ENCODE measurements around the gene HINFP. TPM values are rescaled to one million over a fixed set of nuclear protein-coding genes. Genes with fewer than 3 reads are reported as not detected.

HINFP gene
- total RNA-seq, 1 experiment from 2014 or later, result 42.4 TPM

- Mint-ChIP-seq H3K9me3 (no peaks in the 10 kb centered on the region; a peak in 1 of 5 replicates), H3K27ac (no peak overlapping the region), H3K4me3 (no peak overlapping the region; a peak in 1 of 5 replicates), H3K27me3 (ENCODE audit: low read depth) (peaks cover 16% of the 10 kb centered on the region), H3K4me1 (peaks cover 27 to 28% of the 10 kb centered on the region in 2 experiments), H3K36me3 (ENCODE audit: insufficient read depth in 1 of 3, low read depth in 3 of 3) (no peaks in the 10 kb centered on the region; a peak in 1 of 7 replicates)
- TF ChIP-seq, protein P1, sequence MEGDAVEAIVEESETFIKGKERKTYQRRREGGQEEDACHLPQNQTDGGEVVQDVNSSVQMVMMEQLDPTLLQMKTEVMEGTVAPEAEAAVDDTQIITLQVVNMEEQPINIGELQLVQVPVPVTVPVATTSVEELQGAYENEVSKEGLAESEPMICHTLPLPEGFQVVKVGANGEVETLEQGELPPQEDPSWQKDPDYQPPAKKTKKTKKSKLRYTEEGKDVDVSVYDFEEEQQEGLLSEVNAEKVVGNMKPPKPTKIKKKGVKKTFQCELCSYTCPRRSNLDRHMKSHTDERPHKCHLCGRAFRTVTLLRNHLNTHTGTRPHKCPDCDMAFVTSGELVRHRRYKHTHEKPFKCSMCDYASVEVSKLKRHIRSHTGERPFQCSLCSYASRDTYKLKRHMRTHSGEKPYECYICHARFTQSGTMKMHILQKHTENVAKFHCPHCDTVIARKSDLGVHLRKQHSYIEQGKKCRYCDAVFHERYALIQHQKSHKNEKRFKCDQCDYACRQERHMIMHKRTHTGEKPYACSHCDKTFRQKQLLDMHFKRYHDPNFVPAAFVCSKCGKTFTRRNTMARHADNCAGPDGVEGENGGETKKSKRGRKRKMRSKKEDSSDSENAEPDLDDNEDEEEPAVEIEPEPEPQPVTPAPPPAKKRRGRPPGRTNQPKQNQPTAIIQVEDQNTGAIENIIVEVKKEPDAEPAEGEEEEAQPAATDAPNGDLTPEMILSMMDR (conservative IDR thresholded peaks at IDR 0.05), result no peak
- no peak overlapping the region for H3K14ac ChIP-seq (ENCODE audit: insufficient read depth, low read length)
- H3K56ac ChIP-seq (ENCODE audit: insufficient read length, low read depth, low read length), result no peak overlapping the region
- peaks cover 8% of the 10 kb centered on the region; the same call in 1 of the 2 replicates for H3K4me1 ChIP-seq (ENCODE audit: insufficient read depth, low read length)
- H4K91ac ChIP-seq (ENCODE audit: insufficient read length, low read depth, low read length), result no peak overlapping the region
- H3K4me2 ChIP-seq (ENCODE audit: insufficient read depth, insufficient read length, low read length), result no peak overlapping the region
- DNase-seq, result no peak
- no peak overlapping the region for H3K4ac ChIP-seq (ENCODE audit: low read depth, low read length)
- no peaks in the 10 kb centered on the region for H4K20me1 ChIP-seq (ENCODE audit: control insufficient read depth, insufficient read depth, insufficient read length)
- no peak overlapping the region for H3K18ac ChIP-seq (ENCODE audit: insufficient read length, low read depth, low read length)
- no peak overlapping the region for H4K5ac ChIP-seq (ENCODE audit: insufficient read length, low read depth, low read length)
- WGBS (ENCODE audit: extremely low coverage, insufficient read length, low lambda C conversion rate), result no CpG with 5 or more reads among the region's 3 CpGs
- H3K79me2 ChIP-seq (ENCODE audit: insufficient read depth, low read length), result no peaks in the 10 kb centered on the region
- no peaks in the 10 kb centered on the region for H3K79me1 ChIP-seq (ENCODE audit: insufficient read depth, low read depth, low read length, poor library complexity, severe bottlenecking)
- no peak overlapping the region for H2AK5ac ChIP-seq (ENCODE audit: insufficient read length, low read length)
- H2BK120ac ChIP-seq (ENCODE audit: low read depth, low read length, poor library complexity, severe bottlenecking), result no peak overlapping the region
- peaks cover 10% of the 10 kb centered on the region for H3K23me2 ChIP-seq (ENCODE audit: insufficient read length, low read depth, low read length, poor library complexity, severe bottlenecking)
- no peak overlapping the region for H3T11ph ChIP-seq (ENCODE audit: low read length)
- H3K9me3 ChIP-seq (ENCODE audit: control insufficient read depth, low read depth, low read length), result no peaks in the 10 kb centered on the region
- H4K8ac ChIP-seq (replicated peaks; ENCODE audit: insufficient read length, low read depth, low read length), result no peak overlapping the region
- no peak overlapping the region for H2AFZ ChIP-seq (ENCODE audit: low read length)
- H2BK15ac ChIP-seq (ENCODE audit: low read depth, low read length), result no peak overlapping the region
- H3K9ac ChIP-seq (ENCODE audit: extremely low read depth, insufficient read length, low read length), result no peak overlapping the region
- H2BK12ac ChIP-seq (ENCODE audit: insufficient read length, low read depth, low read length), result no peak overlapping the region
- H2BK5ac ChIP-seq (ENCODE audit: insufficient read length, low read length), result no peak overlapping the region
- no peak overlapping the region for H2BK20ac ChIP-seq (ENCODE audit: low read depth, low read length, poor library complexity, severe bottlenecking)
- no peak overlapping the region for H3K27ac ChIP-seq (ENCODE audit: insufficient read length, low read depth, low read length)
- H3K23ac ChIP-seq (ENCODE audit: insufficient read length, low read depth, low read length), result no peak overlapping the region
- peaks cover 5% of the 10 kb centered on the region; the same call in 1 of the 2 replicates for H3K27me3 ChIP-seq (ENCODE audit: insufficient read depth, low read length)
Observed at GRCh38 chr11:119109843-119110242, 11.5 kb upstream of the HINFP start.

All from H9 (cell line).